HG03039 (cell line): ENCODE data around the gene SH3BGR.

Experiments used
- ATAC-seq: cut with Tn5 transposase; IDR thresholded peaks from one replicate; pipeline ENCODE4 v1.9.1; 2021; ENCODE audit warnings: mild to moderate bottlenecking, moderate library complexity; ENCODE audit not compliant: unreplicated experiment

The SH3BGR gene

DNA sequence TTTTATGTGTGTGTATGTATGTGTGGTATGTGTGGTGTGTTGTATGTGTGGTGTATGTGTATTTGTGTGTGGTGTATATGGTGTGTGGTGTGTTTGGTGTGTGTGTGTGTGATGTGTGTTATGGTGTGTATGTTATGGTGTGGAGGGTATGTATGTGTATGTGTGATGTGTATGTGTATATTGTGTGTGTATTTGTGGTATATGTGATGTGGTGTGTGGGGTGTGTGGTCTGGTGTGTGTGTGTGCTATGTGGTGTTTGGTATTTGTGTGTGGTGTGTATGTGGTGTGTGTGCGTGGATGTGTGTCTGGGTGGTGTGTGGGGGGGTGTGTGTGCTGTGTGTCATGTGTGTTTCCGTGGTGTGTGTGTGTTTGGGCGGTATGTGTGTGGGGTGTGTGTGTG, 59.3 kb downstream of the SH3BGR start:
- no peak for ATAC-seq

DNA sequence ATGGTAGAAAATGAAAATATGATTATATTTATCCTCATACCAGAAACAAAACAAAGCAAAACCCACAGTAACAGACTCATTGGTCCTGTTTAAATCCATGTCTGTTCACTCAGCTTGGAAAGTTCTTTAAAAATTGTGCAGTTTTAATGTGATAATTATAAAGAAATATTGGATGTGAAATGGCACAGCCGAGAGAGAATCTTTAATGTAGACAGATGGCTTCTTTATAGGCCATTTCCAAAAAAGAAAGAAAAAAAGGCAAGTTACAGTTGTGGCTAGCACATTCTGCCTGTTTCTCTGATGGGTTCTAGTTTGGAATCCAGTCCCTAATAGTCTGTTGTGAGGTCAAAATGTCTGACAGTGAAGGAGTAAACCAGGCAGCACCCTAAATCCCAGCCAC, 62.0 kb downstream of the SH3BGR start:
- ATAC-seq, result no peak

DNA sequence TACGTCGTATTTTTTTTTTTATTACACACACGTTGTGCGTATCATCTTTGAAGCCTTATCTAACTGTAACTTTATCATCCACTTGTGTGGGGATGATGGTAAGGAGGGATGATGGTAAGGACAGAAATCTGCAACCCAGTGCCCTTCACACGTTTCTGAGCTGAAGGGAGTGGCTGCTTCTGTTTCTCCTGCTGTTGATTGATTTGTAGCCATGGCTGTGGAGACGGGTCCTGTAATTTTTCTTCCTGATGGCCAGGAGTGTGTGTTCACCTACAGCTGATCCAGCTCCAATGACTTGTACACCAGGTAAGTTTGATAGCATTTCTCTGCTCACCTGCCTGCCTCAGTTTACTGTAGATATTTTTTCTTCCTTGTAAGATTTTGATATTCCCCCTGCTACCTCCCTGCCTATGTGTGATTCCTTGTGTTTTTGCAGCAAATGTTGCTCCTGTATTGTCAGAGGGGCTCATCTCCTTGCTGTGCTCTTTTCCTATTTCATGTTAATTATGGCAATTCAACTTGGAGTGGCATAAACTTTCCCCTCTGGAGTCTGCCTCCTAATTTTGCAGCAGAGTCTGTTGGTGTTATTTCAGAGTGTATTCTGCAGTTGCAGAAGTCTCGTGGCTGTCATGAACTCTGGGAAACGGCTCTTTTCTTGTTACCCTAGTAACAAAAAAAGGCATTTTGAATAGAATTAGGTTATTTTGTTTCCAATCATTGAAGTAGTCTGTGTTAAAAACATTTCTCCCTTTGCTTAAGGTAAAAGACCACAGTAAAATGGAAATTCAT, 64.1 kb downstream of the SH3BGR start:
- ATAC-seq, result no peak

DNA sequence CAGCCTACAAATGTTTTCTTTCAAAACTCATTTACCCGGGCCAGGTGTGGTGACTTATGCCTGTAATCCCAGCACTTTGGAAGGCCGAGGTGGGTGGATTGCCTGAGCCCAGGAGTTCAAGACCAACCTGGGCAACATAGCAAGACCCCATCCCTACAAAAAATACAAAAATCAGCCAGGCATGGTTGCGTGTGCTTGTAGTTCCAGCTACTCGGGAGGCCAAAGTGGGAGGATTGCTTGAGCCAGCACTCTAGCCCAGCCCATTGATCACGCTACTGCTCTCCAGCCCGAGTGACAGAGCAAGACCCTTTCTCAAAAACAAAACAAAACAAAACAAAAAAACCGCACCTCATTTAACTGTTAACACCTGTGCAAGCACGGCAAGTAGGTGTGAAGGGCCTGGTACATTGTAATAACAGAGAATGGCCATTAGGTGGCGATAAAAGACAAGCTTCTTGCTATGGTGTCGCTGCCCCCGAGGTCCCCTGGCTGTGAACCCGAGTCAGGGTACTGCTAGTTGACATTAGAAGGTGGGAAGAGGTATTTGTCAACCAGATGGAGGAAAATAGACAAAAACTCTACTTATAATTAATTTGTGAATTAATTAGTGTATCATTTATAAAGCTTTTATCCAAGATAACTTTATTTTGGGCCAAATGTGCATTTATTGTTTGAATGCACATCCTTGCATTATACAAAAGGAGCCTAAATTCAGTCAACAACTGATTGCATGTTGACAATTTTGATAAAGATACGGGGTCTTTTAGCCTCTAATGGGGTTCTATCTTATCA, 66.5 kb downstream of the SH3BGR start:
- ATAC-seq, result no peak

DNA sequence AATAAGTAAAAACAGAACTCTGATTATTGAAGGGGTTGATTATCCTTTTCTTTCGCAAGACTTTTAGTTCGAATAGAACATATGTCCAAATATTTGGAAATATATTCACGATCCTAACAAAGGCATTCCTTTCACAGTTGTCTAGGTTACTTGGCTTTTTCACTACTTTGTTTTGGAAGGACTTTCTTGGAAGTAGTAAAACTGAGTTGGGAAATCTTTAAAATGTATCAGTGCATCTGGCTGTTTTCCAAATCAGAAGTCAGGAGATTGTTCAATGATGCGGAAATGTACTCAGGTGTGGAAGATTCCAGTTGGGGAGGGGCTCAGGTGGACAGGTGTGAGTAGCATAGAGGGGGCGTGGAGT, 67.1 kb downstream of the SH3BGR start:
- no peak for ATAC-seq

DNA sequence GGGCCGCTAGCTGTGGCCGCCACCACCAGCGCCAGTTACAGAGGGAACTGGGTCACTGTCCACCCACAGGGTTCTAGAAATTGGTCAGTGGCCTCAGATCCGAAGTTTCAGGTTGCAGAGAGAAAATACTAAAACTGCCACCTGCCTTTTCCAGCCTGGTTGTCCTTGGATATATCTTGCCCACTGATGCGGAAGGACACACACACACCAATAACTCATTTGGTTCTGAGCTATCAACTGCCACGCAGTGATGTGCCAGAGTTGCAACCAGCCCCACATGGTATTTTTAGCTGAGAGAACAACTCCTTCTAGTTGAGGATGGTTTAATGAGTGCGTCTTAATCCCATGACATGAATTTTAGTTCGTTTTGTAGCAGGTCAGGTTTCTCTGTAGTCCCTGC, 68.1 kb downstream of the SH3BGR start:
- no peak for ATAC-seq

DNA sequence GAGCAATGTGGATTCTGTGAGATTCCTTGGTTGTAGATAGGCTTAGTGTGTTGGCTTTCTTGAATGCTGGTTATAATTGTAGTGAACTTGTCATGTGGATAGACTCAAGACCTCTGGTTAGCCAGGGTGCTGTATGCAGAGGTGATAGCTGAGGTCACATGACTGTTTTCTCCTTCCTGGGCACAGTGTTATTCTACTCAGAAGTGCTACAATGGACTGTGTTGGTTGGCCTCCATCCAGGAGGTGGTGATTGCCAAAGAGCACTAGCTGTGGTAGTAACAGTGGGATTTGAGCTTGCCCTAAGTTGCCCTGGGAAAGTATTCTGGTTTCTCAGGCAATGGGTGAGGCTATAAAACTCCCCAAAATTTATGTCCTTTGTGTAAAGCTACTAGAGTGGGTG, 71.6 kb downstream of the SH3BGR start:
- no peak for ATAC-seq

DNA sequence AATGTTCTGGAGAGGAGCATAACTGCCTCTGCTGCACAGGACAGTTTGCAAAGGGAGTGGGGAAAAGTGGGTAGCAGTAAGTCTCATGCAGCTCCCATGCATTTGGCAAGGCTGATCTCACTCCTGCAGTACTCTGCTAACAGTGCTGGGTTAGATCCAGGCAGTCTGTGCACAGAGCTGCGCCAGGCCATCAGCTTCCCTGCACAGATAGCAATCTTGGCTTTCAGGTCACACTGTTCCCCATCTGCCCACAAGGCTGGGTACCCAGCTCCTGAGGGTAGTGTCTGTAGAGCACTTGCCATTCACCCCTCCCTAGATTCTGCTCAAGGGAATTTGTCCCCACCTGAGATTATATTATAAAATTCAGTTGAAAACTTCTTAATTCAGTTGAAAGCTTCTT, 72.1 kb downstream of the SH3BGR start:
- ATAC-seq, result no peak

DNA sequence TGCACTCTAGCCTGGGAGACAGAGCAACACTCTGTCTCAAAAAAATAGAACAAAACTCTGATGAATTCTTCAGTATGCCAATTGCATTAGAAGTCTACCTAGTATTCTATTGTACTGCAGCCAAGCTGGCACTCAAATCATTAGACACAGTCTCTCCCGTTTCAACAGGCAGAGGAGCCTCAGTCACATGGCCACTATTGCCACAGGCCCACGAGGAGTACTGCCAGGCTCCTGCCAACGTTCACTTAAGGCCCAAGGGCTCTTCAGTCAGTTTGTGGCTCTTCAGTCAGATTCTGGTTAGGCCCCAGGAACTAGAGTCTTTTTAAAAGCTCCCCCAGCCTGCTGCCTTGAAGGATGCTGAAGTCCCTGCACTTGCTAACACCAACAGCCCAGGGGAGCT, 73.4 kb downstream of the SH3BGR start:
- ATAC-seq, result no peak

DNA sequence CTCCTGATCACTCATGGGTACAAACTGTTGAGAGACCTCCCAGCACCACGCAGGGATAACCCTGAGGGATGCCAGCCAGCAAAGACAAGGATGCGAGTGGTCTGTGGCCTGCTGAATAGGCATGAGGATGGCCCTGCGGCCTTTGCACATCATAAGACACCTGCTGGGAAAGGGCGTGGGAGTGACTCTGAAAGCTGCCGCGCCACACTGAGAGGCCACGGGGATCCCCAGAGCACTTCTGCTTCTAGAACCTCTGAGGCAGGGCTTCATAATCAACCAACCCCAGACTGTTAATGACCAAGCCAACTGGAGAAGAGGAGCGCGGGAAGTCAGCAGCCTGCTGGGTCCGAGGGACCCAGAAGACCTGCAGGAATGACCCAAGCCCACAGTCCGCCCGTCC, 73.8 kb downstream of the SH3BGR start:
- no peak for ATAC-seq

DNA sequence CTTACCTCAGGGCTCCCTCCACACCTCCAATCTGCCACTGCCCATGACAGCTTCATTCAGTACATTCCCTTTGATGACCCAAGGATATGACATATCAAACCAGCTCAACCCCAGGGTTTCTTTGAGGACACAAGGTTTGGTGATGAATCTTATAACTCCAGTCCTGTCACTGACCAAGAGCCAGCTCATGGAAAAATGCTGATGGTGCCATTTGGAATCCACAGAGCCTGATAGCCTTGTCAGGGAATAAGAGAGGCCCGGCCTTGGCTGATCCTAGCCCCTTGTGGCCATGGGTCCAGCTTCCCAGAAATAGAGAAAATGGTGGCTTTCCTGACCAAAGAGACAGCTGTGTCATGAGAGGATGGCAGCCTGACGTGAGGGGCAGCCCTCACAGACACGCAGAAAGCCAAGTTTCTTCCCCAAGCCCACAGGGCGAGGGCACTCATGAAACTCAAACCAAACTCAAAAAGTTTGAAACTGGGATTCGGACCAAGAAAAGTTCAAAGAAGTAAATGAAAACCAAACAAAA, 75.4 kb downstream of the SH3BGR start:
- no peak for ATAC-seq

DNA sequence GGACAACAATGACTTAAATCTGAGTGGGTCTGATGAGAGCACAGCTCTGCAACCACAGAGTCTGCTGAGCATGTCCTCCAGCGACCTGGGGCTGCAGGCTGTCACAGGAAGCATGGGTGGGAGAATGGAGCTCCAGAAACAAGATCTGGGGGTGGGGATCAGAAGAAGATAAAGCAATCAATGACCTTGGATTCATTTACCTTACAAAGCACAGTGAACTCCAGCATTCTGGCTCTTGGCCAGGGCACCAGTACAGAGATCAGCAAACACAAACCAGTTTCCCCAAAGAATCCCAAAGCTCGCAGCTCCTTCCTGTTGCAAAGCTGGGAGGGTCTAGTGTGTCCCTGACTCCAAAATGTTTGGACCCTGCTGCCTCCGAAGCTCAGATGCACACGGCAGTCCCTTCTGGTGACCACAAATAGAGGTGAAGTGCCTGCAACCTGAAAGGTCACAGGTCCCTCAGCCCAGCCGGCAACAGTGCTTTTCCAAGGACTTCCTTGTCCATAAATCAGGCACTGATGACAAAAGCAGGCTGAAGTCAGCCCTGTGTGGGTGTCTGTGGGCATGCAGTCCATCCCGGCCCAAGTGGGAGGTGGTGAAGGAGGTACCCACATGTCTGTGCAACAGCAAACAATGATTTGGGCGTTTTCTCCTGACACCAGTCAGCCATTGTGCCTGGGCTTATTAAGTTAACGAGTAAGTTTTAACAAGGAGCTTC, 76.1 kb downstream of the SH3BGR start:
- no peak for ATAC-seq

DNA sequence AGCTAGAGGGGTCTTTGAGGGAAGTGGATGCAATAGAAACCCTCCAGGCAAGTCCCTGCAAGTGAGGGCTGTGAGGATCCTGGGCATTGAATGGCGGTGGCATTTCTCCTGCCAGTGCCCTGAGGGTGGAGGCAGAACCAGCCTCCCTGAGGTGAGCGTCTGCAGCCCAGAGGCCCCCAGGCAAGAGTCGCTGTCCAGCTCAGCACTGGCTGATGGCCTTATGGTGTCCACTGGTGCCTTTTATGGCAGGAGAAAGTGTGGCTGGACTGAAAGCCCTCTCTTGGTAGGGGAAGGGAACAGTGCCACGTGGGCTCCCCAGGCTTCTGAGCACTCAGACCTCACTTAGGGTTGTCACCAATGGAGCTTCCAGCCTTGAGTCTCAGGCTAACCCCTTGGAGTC, 77.3 kb downstream of the SH3BGR start:
- no peak for ATAC-seq

DNA sequence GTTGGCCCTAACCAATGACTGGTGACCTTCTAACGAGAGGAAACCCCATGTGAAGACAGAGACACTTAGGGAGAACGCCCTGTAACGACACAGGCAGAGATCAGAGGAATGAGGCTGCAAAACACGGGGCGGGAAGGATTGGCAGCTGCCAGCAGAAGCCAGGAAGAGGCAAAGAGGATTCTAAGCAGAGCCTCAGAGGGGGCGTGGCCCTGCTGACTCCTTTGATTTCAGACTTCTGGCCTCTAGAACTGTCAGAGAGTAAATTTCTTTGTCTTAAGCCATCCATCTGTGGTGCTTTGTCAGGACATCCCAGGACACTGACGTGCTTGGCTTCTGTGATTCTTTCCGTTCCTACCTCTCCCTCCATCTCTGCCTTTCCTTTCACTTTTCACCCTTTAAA, 79.3 kb downstream of the SH3BGR start:
- ATAC-seq, result no peak

DNA sequence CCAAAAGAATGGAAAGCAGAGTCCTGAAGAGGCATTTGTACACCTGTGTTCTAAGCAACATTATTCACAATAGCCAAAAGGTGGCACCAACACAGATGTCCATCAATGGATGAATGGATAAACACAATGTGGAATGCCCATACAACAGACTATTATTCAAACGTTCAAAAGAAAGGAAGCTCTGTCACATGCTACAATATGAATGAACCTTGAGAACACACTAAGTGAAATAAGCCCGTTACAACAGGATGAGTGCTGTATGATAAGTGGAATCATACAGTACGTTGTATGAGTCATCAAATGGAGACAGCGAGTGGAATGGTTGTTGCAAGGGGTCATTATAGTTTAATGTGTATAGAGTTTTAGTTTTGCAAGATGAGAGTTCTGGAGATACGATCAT, 80.1 kb downstream of the SH3BGR start:
- no peak for ATAC-seq

DNA sequence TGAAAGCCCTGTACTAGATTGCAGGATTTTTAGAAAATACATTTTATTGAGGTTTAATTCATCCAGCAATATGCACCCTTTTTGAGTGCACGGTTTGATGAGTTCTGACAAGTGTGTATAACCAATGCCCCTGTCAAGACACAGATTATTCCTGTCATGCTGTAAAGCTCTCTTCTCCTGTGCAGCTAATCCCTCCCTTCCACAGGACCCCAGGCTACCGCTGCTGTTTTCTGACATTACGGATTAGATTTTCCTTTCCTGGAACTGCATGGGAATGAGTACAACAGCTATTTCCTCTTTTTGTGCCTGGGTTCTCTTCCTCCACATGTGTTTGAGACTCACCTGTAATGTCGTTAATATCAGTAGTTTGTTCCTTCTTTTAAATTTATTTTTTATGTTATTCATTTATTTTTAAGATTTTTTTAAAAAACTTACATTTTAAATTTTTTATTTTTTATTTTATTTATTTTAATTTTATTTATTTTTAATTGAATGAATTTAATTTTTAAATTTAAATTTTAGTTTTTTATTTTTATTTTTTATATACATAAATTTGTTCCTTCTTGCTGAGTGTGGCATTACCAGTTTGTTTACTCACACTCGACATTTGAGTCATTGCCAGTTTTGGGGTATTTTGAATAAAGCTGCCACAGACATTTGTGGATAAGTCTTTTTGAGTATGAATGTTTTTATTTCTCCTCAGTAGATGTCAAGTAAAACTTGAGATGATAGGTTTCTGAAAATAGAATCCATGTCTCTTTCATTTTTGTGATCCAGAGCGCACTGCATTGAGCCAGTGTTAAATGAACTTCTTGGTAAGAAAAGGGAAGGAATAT, 82.0 kb downstream of the SH3BGR start:
- ATAC-seq, result no peak

DNA sequence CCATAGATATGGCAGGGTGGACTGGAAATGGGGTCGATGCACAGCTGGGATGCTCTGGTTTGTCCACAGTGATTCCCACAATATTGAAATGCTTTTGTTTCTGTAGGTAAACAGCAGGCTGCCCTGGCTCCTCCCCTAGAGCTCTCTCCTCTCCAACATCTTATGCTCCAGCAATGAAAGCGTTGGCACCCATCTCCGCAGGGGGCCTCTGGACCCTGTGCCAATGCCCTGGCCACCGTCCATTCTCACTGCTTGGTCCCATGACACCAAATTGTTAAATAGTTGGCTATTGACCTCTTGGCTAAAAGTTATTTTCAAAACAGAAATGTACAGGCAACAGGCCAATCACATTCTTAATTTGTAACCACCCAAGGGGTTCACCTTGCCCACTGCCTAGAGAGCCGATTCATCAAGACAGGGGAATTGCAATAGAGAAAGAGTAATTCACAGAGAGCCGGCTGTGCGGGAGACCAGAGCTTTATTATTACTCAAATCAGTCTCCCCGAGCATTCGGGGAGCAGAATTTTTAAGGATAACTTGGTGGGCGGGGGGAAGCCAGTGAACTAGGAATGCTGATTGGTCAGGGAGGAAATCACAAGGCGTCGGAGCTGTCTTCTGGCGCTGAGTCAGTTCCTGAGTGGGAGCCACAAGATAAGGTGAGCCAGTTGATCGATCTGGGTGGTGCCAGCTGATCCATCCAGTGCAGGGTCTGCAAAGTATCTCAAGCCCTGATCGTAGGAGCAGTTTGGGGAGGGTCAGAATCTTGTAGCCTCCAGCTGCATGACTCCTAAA, 84.1 kb downstream of the SH3BGR start:
- no peak for ATAC-seq

DNA sequence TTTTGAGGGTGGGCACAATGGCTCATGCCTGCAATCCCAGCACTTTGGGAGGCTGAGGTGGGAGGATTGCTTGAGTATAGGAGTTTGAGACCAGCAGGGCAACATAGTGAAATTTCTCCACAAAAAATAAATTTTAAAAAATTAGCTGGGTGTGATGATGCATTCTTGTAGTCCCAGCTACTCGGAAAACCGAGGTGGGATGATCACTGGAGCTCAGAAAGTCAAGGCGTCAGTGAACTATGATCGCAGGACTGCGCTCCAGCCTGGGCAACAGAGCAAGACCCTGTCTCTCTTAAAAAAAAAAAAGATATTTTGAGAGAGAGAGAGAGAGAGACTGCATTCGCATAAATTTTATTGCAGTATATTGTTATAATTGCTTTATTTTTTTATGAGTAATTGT, 85.1 kb downstream of the SH3BGR start:
- no peak for ATAC-seq

DNA sequence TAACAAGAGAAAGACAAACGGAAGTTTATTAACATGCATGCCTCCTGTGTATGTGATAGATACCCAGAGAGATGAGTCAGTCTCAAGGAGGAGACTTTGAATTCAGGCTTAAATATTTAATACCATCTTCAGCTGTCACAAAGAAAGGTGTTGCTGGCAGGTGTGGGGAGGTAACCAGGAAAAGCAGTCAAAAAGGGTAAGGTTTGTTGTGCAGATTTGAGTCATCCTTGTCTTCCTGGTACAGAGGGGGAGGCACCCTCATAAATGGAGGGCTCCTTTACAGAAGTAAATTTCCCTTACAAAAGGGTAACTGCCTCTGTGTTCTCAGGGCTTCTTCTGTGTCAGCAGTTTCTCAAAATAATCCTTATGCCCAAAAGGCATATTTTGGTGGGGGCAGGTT, 85.8 kb downstream of the SH3BGR start:
- ATAC-seq, result no peak

DNA sequence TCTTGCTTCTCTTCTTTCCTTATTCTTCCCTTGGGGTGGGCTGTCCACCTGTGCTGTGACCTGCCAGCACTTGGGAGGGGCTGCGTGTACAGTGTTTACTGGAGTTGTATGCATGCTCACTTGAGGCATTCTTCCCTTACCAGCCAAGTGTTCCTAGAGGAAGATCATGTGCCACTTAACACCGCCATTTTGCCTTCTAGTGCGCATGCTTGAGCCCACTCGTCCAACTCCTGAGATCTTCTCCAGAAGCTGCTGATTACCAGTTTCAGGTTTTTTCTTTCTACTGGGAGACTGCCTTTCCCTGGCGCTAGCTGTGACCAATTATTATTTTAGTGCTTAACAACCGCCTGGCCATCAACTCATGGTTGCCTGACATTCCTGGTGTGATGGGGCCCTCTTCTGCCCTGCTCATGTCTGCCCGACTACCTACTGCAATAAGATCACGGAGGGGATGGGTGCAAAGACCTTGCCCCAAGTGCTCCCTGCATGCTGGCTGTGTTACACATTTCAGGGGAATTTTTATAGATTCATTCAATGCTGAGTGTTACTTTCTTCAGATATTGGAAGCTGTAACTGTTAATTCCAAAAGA, 86.8 kb downstream of the SH3BGR start:
- no peak for ATAC-seq
